Neural progenitor cell (in vitro differentiated cells): ENCODE data around the gene GP2. TPM values are rescaled to one million over a fixed set of nuclear protein-coding genes. Genes with fewer than 3 reads are reported as not detected.

Experiments used
- DNase-seq: peaks from one replicate; pipeline ENCODE4 v3.0.0-alpha.2; 2016; ENCODE audit warnings: low spot score
- H2AFZ ChIP-seq: fragments of 200-600 bp; sonication (generic); replicated peaks from 2 replicates; pipeline ENCODE4 v1.6.1; 2016; ENCODE audit warnings: antibody characterized with exemption
- H3F3A ChIP-seq: fragments of 200-600 bp; sonication (generic); 2 replicates; pipeline ENCODE4 v1.6.1; 2016; ENCODE audit warnings: antibody characterized with exemption, low read depth
- H3K27ac ChIP-seq: fragments of 200-600 bp; sonication (generic); 2 replicates; pipeline ENCODE4 v1.5.1; 2016; ENCODE audit warnings: mild to moderate bottlenecking
- H3K27me3 ChIP-seq: fragments of 200-600 bp; sonication (generic); 2 replicates; pipeline ENCODE4 v1.6.1; 2016; ENCODE audit warnings: mild to moderate bottlenecking, moderate library complexity
- H3K36me3 ChIP-seq: fragments of 200-600 bp; sonication (generic); 2 replicates; pipeline ENCODE4 v1.5.1; 2016
- H3K4me1 ChIP-seq: fragments of 200-600 bp; sonication (generic); 2 replicates; pipeline ENCODE4 v1.6.1; 2016; ENCODE audit warnings: mixed run types
- H3K4me2 ChIP-seq: fragments of 200-600 bp; sonication (generic); 2 replicates; pipeline ENCODE4 v1.6.1; 2016
- H3K4me3 ChIP-seq: fragments of 200-600 bp; sonication (generic); 2 replicates; pipeline ENCODE4 v1.5.1; 2016
- H3K79me2 ChIP-seq: fragments of 200-600 bp; sonication (generic); 2 replicates; pipeline ENCODE4 v1.6.1; 2016; ENCODE audit warnings: low read depth
- H3K9ac ChIP-seq: fragments of 200-600 bp; sonication (generic); 2 replicates; pipeline ENCODE4 v1.6.1; 2016
- H3K9me3 ChIP-seq: fragments of 200-600 bp; sonication (generic); 2 replicates; pipeline ENCODE4 v1.5.1; 2016; ENCODE audit warnings: low read depth
- H4K20me1 ChIP-seq: fragments of 200-600 bp; sonication (generic); 2 replicates; pipeline ENCODE4 v1.6.1; 2016; ENCODE audit warnings: low read depth
- H3K27ac Mint-ChIP-seq: 3 replicates; pipeline ENCODE4 v1.8.0; 2021; ENCODE audit warnings: mixed read lengths
- H3K27me3 Mint-ChIP-seq: 2 replicates; pipeline ENCODE4 v1.8.0; 2022; ENCODE audit warnings: low read depth, mild to moderate bottlenecking, inconsistent platforms, moderate library complexity, mixed read lengths; ENCODE audit not compliant: insufficient read depth
- H3K36me3 Mint-ChIP-seq: 3 replicates; pipeline ENCODE4 v1.8.0; 2021; ENCODE audit warnings: mixed read lengths
- H3K4me1 Mint-ChIP-seq: 3 replicates; pipeline ENCODE4 v1.8.0; 2021; ENCODE audit warnings: mixed read lengths
- H3K4me3 Mint-ChIP-seq: 3 replicates; pipeline ENCODE4 v1.8.0; 2021; ENCODE audit warnings: mild to moderate bottlenecking, moderate library complexity, mixed read lengths
- H3K9me3 Mint-ChIP-seq: 3 replicates; pipeline ENCODE4 v1.8.0; 2020; ENCODE audit warnings: mixed read lengths
- CTCF ChIP-seq: fragments of 200-600 bp; sonication (generic); IDR thresholded peaks from 2 replicates; pipeline ENCODE4 v1.5.1; 2017; ENCODE audit warnings: antibody characterized with exemption, mild to moderate bottlenecking
- EZH2 ChIP-seq: fragments of 200-600 bp; sonication (generic); IDR thresholded peaks from 2 replicates; pipeline ENCODE4 v1.6.1; 2017; ENCODE audit warnings: antibody characterized with exemption, mild to moderate bottlenecking, moderate library complexity
- EZH2phosphoT487 ChIP-seq: fragments of 200-600 bp; sonication (generic); IDR thresholded peaks from 2 replicates; pipeline ENCODE4 v1.6.1; 2017; ENCODE audit warnings: antibody characterized with exemption
- total RNA-seq: library from RNA; depleted of rRNA; stranded (reverse); fragments of >200 nt; gene quantifications from 2 replicates; pipeline ENCODE4 v1.2.3, GENCODE V29; 2015; ENCODE audit warnings: low replicate concordance

Gene GP2
- total RNA-seq, 1 donor from 2014 or later: not detected

- H3K4me1 ChIP-seq: no peaks in the 10 kb centered on the region
Measured at GRCh38 chr16:20303012-20303411, 24.3 kb downstream of the GP2 start.

GRCh38 chr16:20302389-20302788 lies 24.9 kb downstream of the GP2 start:
- Mint-ChIP-seq H3K36me3 (no peaks in the 10 kb centered on the region), H3K4me3 (no peak overlapping the region), H3K27ac (no peak overlapping the region), H3K9me3 (no peaks in the 10 kb centered on the region), H3K27me3 (peaks cover 24% of the 10 kb centered on the region), H3K4me1 (no peaks in the 10 kb centered on the region)
- Histone ChIP-seq H3K4me2 (no peak overlapping the region), H3K27ac (no peak overlapping the region), H3K4me3 (no peak overlapping the region), H4K20me1 (no peaks in the 10 kb centered on the region), H3F3A (no peaks in the 10 kb centered on the region), H3K9me3 (no peaks in the 10 kb centered on the region), H2AFZ (no peak overlapping the region), H3K9ac (no peak overlapping the region), H3K36me3 (no peaks in the 10 kb centered on the region), H3K27me3 (peaks cover 10% of the 10 kb centered on the region), H3K4me1 (no peaks in the 10 kb centered on the region), H3K79me2 (no peaks in the 10 kb centered on the region)
- no peak for DNase-seq
- no peak for TF ChIP-seq CTCF
- TF ChIP-seq EZH2: no peak
- TF ChIP-seq EZH2phosphoT487: no peak

More at GRCh38 chr16:20303012-20303411, 24.3 kb downstream of the GP2 start:
- H3K9me3 Mint-ChIP-seq: no peaks in the 10 kb centered on the region
- H3K36me3 ChIP-seq: no peaks in the 10 kb centered on the region
- TF ChIP-seq CTCF (no peak), EZH2 (no peak), EZH2phosphoT487 (no peak)
- H3K27ac Mint-ChIP-seq: no peak overlapping the region
- peaks cover 10% of the 10 kb centered on the region for H3K27me3 ChIP-seq
- no peak overlapping the region for H3K4me2 ChIP-seq
- no peak overlapping the region for H3K4me3 Mint-ChIP-seq
- H3K79me2 ChIP-seq: no peaks in the 10 kb centered on the region
- no peak overlapping the region for H3K9ac ChIP-seq
- H3K27ac ChIP-seq: no peak overlapping the region
- H3K36me3 Mint-ChIP-seq: no peaks in the 10 kb centered on the region
- no peak overlapping the region for H2AFZ ChIP-seq
- DNase-seq: no peak
- H3K9me3 ChIP-seq: no peaks in the 10 kb centered on the region
- no peak overlapping the region for H3K4me3 ChIP-seq
- H3K4me1 Mint-ChIP-seq: no peaks in the 10 kb centered on the region
- H3F3A ChIP-seq: no peaks in the 10 kb centered on the region
- H3K27me3 Mint-ChIP-seq: peaks cover 24% of the 10 kb centered on the region
- H4K20me1 ChIP-seq: no peaks in the 10 kb centered on the region

GRCh38 chr16:20301840-20302239 lies 25.5 kb downstream of the GP2 start:
- no peaks in the 10 kb centered on the region for H3K36me3 ChIP-seq
- Mint-ChIP-seq H3K4me3 (no peak overlapping the region), H3K27me3 (peaks cover 24% of the 10 kb centered on the region), H3K9me3 (no peaks in the 10 kb centered on the region), H3K4me1 (no peaks in the 10 kb centered on the region), H3K27ac (no peak overlapping the region), H3K36me3 (no peaks in the 10 kb centered on the region)
- no peaks in the 10 kb centered on the region for H3K9me3 ChIP-seq
- H3K9ac ChIP-seq: no peak overlapping the region
- H3F3A ChIP-seq: no peaks in the 10 kb centered on the region
- no peak for DNase-seq
- peaks cover 10% of the 10 kb centered on the region for H3K27me3 ChIP-seq
- H3K4me3 ChIP-seq: no peak overlapping the region
- H3K4me2 ChIP-seq: no peak overlapping the region
- no peak overlapping the region for H3K27ac ChIP-seq
- TF ChIP-seq CTCF: no peak
- TF ChIP-seq EZH2: no peak
- no peak for TF ChIP-seq EZH2phosphoT487
- no peaks in the 10 kb centered on the region for H3K79me2 ChIP-seq
- no peaks in the 10 kb centered on the region for H4K20me1 ChIP-seq
- H2AFZ ChIP-seq: no peak overlapping the region
- no peaks in the 10 kb centered on the region for H3K4me1 ChIP-seq
